DMS 273 treated with DMSO at 0.1 percent for 48 hours (cell line): Measurements from ENCODE around the gene PTPRC.
"Not testable (repeated sequence)": the region's sequence is repeated elsewhere in the genome, so short reads cannot be mapped to it uniquely, and the experiment has no call there.

Source experiments
- DNase-seq: peaks from one replicate; lab custom pipeline; 2025; lab: John Stamatoyannopoulos, UW

The PTPRC gene, protein sequence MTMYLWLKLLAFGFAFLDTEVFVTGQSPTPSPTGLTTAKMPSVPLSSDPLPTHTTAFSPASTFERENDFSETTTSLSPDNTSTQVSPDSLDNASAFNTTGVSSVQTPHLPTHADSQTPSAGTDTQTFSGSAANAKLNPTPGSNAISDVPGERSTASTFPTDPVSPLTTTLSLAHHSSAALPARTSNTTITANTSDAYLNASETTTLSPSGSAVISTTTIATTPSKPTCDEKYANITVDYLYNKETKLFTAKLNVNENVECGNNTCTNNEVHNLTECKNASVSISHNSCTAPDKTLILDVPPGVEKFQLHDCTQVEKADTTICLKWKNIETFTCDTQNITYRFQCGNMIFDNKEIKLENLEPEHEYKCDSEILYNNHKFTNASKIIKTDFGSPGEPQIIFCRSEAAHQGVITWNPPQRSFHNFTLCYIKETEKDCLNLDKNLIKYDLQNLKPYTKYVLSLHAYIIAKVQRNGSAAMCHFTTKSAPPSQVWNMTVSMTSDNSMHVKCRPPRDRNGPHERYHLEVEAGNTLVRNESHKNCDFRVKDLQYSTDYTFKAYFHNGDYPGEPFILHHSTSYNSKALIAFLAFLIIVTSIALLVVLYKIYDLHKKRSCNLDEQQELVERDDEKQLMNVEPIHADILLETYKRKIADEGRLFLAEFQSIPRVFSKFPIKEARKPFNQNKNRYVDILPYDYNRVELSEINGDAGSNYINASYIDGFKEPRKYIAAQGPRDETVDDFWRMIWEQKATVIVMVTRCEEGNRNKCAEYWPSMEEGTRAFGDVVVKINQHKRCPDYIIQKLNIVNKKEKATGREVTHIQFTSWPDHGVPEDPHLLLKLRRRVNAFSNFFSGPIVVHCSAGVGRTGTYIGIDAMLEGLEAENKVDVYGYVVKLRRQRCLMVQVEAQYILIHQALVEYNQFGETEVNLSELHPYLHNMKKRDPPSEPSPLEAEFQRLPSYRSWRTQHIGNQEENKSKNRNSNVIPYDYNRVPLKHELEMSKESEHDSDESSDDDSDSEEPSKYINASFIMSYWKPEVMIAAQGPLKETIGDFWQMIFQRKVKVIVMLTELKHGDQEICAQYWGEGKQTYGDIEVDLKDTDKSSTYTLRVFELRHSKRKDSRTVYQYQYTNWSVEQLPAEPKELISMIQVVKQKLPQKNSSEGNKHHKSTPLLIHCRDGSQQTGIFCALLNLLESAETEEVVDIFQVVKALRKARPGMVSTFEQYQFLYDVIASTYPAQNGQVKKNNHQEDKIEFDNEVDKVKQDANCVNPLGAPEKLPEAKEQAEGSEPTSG (N-terminal part only)

DNA sequence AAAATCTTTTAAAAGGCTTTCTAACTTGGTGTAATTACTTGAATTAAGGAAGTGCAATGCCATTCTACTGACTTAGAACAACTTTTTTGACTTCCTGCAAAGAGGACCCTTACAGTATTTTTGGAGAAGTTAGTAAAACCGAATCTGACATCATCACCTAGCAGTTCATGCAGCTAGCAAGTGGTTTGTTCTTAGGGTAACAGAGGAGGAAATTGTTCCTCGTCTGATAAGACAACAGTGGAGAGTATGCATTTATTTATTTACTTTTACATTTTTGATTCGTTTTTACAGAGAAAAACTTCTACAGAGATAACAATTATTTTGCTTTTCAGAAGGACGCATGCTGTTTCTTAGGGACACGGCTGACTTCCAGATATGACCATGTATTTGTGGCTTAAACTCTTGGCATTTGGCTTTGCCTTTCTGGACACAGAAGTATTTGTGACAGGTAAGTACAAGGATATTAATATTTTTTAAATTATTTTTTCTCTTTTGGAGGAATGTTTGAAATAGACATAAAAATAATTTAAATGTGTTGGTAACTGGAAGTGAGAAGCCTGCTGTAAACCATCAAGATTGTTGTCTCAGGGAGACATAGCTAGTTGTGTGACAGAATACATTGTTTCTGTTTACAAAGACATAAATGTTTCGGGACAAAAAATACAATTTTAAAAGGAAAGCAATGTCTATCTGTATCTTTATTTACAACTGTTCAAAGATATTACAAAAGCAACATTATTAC lies at the start of gene PTPRC:
Gene PTPRC, plus strand, starts transcription at position 147 of the 742 bp plus-strand sequence. Its CDS starts 229 bp downstream, at position 376.
- no peak for DNase-seq

DNA sequence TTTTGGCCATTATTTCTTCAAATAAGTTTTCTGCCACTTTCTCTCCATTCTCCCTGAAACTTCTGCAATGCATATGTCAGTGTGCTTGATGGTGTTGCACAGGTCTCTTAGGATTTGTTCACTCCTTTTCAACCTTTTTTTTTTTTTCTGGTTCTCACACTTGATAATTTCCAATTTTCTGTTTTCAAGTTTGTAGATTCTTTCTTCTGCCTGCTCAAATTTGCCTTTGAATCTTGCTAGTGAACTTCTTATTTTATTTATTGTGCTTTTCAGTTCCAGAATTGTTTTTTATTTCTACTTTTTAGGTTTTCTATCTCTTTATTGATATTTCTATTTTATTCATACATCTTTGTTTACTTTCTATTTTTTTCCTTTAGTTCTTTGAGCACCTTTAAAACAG lies 48.4 kb upstream of the PTPRC start:
- no peak for DNase-seq

DNA sequence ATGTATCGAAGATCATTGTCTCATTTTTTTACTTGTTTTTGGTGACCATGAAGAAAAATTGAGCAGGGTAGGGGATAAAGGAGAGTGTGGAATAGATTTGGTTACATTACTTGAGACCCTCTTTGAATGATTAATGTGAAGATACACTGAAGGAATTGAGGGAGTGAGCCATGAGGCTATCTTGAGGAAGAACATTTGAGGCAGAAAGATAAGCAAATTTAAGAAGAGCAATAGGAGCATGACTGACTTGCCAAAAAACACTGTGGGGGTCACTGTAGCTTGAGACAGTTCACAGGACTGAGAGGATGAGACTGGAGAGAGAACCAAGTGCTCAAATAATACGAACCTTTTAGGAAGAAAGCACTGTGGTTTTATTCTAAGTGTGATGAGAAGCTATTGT lies 43.1 kb upstream of the PTPRC start:
- DNase-seq, result no peak

DNA sequence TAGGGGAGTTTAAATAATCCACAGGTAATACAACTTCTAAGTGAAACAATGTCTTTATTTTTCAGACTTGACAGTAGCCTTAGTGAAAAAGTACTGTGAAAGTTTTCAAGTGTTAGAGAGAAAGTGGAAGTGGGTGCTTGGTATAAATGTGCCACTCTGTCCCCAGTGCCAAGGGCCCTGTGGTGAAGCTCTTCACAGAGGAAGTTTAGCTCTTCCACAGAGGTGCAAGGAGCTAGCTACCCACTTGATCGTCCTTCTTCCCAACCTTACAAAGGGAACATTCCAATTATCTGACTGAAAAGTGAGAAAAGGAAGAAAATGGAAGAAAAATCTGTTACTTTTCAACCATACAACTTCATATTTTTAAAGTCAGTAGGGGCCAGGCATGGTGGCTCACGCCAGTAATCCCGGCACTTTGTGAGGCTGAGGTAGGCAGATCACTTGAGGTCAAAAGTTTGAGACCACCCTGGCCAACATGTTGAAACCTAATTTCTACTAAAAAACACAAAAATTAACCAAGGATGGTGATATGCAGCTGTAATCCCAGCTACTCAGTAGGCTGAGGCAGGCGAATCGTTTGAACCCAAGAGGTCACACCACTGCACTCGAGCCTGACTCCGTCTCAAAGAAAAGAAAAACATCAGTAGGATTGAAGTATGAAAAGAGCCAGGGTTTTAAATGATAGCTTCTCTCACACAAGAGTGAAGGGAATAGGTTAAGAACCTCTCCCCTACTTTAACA lies 41.0 kb upstream of the PTPRC start:
- DNase-seq, result no peak

DNA sequence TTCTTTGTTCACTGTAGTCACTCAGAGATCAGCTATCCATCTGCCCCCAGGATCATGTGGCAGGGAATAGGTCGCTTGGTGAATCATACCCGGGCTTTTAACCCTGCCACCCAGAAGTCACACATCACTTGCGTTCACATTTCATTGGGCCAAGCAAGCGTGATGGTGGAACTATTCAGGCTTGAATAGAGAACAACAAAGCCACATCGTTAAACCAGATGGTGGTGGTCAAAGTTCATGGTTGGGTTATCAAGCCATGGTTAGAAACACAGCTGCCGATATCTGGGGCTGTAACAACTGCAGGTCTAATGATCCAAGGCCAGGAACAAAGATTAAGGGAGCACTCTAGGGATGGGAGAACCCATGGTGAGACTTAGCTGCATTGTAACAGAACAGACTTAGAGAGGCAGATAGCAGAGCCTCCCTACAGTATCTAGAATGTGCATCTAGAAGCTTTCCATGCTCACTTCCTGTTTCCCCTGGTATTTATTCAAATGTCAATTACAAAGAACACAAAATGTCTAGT lies 40.0 kb upstream of the PTPRC start:
- DNase-seq, result no peak

DNA sequence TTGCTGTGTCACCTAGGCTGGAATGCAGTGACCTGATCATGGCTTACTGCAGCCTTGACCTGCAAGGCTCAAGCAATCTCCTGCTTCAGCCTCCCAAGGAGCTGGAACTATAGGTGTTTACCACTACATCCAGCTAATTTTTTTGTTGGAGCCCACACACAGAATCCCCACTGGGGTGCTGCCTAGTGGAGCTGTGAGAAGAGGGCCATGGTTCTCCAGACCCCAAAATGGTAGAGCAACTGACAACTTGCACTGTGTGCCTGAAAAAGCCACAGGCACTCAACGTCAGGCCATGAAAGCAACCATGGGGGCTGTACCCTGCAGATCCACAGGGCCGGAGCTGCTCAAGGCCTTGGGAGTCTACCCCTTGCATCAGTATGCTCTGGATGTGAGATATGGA lies 39.1 kb upstream of the PTPRC start:
- DNase-seq, result no peak

DNA sequence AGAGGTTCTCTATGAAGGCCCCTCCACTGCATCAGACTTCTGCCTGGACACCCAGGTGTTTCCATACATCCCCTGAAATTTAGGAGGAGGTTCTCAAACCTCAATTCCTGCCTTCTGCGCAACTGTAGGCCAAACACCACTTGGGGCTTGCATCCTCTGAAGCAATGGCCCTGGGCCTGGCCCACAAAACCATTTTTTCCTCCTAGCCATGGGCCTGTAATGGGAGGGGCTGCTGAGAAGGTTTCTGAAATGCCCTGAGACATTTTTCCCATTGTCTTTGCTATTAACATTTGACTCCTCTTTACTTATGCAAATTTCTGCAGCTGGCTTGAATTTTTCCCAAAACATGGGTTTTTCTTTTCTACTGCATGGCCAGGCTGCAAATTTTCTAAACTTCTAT lies 37.9 kb upstream of the PTPRC start:
- no peak for DNase-seq

DNA sequence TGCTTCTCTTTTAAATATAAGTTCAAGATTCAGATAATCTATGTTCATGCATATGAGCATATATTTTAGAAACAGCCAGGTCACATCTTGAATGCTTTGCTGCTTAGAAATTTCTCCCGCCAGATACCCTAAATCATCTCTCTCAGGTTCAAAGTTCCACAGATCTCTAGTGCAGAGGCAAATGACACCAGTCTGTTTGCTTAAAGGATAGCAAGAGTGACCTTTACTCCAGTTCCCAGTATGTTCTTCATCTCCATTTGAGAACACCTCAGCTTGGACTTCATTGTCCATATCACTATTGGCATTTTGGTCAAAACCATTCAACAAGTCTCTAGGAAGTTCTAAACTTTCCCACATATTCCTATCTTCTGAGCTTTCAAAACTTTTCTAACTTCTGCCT lies 37.5 kb upstream of the PTPRC start:
- DNase-seq, result not testable (repeated sequence)

DNA sequence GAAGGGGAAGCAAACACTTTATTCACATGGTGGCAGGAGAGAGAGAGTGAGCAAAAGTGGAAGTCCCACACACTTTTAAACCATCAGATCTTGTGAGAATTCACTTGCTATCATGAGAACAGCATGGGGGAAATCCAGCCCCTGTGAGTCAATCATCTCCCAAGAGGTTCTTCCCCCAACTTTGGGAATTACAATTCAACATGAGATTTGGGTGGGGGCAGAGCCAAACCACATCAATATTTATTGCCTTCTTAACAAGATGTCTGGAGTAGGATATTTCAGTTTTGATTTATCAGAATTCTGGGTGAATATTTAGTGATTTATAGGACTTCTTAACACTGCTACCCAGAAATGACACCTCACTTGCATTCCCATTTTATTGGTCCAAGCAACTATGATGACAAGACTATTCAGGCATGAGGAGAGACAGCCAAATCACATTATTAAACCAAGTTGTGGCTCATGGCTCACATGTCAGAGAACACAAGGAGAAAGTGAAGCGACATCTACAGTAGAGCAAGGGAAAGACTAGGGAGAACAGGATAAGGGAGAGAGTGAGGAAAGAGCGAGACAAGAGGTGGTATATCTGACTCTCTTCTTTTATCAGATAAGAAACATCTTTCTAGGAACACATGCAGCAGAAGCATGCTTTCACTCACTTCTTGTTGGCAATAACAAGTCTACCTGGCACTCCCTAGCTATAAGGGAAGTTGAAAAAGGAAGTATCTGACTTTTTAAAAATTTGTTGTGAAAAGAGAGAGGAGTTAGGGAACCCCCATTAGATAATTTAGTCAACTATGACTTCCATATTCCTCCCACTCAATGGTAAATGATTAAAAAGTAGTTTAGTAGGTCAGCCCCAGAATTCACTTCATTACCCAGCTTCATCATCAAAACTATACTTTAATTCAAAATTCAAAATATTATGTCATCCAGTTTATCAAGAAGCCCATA lies 36.6 kb upstream of the PTPRC start:
- DNase-seq, result no peak

DNA sequence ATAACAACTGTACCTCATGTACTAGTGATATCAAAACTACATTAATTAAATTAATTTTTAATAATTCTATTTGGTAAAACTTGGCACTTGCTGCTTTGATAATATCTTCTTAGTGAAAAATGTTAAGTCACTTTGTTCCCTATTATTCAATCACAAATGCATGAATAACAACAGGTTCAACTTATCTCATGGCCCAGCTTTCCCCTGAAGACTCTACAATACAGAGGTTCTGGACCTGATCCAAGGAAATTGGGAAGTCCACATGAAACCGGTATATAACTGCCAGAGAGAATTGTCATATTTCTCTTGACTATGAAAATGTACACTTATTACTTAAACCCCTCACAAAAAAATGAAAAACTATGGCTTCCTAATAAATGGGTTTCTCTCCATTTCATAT lies 33.9 kb upstream of the PTPRC start:
- DNase-seq, result no peak

DNA sequence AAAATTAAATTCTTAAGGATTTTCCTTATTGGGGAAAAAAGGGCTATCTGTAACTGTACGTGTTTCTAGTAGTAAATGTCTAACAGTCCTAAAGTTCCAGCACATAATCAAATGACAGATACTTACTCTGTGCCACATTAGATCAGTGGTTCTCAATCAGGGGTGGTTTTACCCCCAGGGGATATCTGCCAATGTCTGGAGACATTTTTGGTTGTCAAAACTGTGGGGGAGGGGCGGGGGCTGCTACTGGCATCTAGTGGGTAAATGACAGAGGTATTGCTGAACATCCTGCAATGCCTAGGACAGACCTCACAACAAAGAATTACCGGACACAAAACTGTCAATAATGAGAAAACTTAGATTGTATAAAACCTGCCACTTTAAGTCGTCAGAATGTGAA lies 33.4 kb upstream of the PTPRC start:
- DNase-seq, result no peak

DNA sequence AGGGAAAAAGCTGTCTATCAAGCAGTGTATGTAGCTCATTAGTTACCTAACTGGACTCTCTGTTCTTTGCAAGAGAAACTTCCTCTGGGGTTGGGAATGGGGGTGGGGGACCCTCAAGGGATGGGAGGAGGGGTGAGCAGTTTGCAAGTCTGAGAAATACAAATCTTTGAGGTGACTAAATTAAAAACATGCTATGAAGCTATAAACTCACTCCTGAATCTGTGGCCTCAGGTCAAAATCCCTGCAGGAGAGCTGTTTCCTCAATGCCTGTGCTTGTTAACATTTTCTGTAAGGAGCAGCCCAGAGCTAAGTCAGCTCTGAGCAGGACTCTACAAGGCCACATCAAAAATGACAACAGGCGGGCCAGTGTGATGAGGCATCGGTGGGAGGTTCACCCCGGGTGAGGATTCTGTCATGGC lies 32.8 kb upstream of the PTPRC start:
- DNase-seq, result no peak

DNA sequence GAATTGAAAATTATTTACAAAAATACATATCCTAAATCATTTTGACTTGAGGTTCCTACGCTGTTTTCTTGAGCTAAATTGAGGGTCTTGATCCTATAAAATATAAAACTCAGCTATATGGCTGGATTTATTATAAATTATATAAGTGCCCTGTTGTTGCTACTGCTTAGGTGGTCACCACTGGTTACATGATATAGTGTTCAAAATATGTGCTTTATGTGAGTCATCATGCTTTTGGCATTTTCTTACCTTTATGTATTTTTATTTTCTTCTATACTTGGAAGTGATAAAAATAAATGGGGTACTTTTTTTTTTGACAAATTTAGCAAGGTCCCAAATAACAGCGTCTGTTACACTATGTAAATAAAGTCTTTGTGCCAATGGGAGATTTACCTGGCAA lies 31.1 kb upstream of the PTPRC start:
- DNase-seq, result no peak

DNA sequence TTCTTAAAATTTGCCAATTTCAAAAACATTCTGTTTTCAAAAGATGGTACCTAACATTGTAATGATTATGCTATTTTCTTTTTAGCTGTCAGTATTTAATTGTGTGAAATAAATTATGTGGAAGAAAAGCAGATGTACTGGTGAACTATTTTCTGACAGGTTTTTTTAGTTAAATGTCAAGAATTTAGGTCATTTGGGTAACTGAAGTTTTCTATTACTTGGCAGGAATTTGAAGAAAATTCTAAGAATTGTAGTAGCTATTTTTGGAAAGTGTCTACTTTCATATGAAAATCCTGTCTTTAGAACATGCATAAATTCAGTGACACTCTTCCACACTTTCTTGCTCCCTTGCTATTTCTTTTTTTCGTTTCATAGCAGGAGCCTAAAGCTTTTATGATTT lies 28.5 kb upstream of the PTPRC start:
- DNase-seq, result no peak

DNA sequence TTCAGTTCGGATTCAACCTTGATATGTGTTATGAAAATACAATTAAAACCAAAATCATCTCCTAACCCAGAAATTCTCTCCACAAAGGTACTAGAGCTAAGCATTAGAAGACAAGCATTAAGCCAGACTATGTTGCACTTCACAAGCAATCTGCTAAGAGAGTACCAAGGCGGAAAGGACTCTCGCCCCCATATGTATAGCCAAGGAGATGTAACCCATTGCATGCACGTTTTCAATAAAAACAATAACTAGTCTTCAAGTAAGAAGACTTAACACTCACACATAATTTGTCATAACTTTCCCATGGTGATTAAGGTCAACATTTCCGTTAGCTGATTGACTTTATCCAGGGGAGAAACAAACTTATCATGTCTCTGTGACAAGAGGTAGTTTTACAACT lies 27.6 kb upstream of the PTPRC start:
- no peak for DNase-seq

DNA sequence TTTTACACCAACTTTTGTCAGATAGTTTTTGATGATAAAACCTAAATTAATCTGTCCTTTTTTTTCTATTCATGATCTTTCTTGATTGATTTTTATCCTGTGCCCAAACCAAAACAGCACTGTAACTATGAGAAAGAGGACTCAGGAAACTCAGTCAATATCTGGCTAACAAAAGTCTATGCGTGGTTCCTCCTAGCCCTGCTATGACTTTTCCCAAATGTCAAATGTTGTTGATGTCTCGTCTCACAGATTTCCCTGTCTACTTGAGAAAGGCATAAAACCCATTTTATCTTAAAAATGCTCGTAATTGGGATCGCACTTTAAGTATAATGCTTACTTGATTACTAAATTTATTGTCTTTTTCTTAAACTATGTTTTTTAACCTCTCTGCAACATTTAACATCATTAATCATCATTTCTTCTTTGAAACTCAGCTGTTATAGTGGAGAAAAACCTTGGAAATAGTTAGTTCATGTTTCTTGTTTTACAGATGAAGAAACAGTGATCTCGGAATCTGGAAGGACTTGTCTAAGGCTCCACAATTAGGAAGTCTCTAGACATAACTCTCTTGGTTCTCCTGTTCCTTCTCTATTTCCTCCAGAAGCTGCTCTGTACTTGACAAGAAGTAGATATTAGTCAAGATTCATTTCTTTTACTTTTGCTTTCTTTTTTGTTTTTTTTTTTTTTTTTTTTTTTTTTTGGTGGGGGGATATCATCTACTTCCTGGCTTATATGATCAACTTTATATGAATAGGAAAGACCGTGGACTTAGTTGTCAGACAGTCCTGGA lies 26.2 kb upstream of the PTPRC start:
- DNase-seq, result no peak

DNA sequence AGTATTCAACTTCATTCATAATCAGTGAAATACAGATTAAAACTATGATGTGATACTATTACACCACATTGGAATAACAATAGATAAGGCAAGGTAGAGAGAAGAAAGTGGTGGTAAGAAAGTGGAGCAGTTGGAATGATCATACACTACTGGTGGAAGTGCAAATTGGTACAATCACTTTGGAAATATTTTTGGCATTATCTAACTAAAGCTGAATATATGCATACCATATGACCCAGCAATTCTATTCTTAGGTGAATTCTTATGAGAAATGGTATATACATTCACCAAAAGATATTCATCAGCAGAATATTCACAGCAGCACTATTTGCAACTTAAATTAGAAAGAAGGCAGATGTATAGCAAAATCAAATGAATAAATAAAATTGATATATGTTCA lies 21.4 kb upstream of the PTPRC start:
- DNase-seq, result no peak

DNA sequence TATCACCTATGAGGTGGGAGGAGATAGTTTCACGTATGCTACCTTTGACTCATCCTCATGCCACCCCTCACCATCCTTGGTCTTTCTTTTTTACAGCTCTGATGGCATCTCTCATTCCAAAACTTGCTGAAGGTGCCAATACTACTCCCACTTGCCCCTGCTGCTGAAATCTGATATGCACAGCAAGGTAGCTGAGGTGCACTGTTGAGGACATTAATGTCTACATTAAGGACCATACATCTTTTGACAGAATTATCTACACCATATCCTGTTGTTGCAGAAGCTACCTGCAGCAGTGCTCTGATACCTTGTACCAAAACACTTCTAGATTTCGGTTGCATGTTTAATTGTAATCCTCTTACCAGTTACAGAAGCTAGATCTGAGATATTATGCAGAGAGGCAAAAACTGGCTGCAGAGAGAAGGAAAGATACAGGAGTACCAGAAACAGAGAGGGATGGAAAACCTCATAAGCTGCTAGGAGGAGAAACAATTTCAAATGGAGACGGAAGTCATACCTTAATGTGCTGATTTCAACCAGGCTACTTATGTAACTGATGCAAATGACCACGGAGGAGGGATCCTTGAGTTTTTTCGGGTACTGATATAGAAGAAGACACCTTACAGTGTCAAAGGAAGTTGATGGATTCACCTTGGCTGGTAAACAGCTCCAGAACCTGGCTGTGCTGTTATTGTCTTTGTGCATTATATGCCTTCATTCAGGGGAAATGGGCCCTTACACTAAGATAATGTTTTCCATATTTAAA lies 19.3 kb upstream of the PTPRC start:
- DNase-seq, result no peak
